HepG2 (cell line): Measurements from ENCODE around the gene TNK1. TPM values are rescaled to one million over a fixed set of nuclear protein-coding genes. Genes with fewer than 3 reads are reported as not detected.
"Not testable (repeated sequence)": the region's sequence is repeated elsewhere in the genome, so short reads cannot be mapped to it uniquely, and the experiment has no call there.

Experiments
- ATAC-seq: fragments of 200-7000 bp; cut with Tn5 transposase; 3 replicates; pipeline ENCODE4 v1.9.1; 2020; ENCODE audit warnings: mild to moderate bottlenecking, moderate library complexity
- BruUV-seq: library from RNA; stranded (reverse); fragments of 400-500 nt; replicated peaks from 2 replicates; lab custom pipeline; 2021; lab: Mats Ljungman, UMichigan
- CTCF ChIA-PET: fragments of 300-600 bp; formaldehyde crosslinking; extraction: SDS; loops from one replicate; lab custom pipeline; 2021; ENCODE audit warnings: low total read pairs, inconsistent platforms, low intra/inter-chr PET ratio; lab: Yijun Ruan, JAX
- POLR2A ChIA-PET: fragments of 350-600 bp; sonication (Branson Sonifier 250); formaldehyde crosslinking; loops from one replicate; lab custom pipeline; 2020; ENCODE audit warnings: antibody characterized with exemption, inconsistent platforms; lab: Yijun Ruan, JAX
- DNase-seq: peaks from one replicate; pipeline ENCODE4 v3.0.0-alpha.2; 2015; ENCODE audit warnings: low spot score
- FAIRE-seq: peaks from 3 replicates; lab custom pipeline; 2011; peaks lifted over from hg19 to GRCh38; lab: Jason Lieb, UNC
- H2AFZ ChIP-seq: one replicate; pipeline ENCODE4 v1.6.1; 2011; ENCODE audit warnings: low read length, inconsistent platforms
- H3K27ac ChIP-seq: fragments of 300-600 bp; 3 replicates; pipeline ENCODE4 v1.8.0; 2011; ENCODE audit warnings: mixed run types, mild to moderate bottlenecking, mixed read lengths, low read length, inconsistent platforms; ENCODE audit not compliant: insufficient read depth; ENCODE audit errors: extremely low read length
- H3K27me3 ChIP-seq, 2 experiments: fragments of 200-600 bp in 1 of 2; 2 replicates in 1 of 2; 3 replicates in 1 of 2; pipeline versions ENCODE4 v1.6.0 to v1.8.0; 2011; ENCODE audit warnings: low read length in 2 of 2, mild to moderate bottlenecking in 2 of 2, moderate library complexity in 2 of 2, inconsistent platforms in 1 of 2; ENCODE audit not compliant: insufficient read depth in 2 of 2, control insufficient read depth in 1 of 2
- H3K36me3 ChIP-seq, 2 experiments: fragments of 200-600 bp in 1 of 2; replicated peaks in 1 of 2; 2 replicates in 1 of 2; 3 replicates in 1 of 2; pipeline versions ENCODE4 v1.5.1 to v1.8.0; 2011; ENCODE audit warnings: low read length in 2 of 2, inconsistent platforms in 1 of 2; ENCODE audit not compliant: insufficient read depth in 2 of 2, control insufficient read depth in 1 of 2
- H3K4me1 ChIP-seq: 2 replicates; pipeline ENCODE4 v1.5.1; 2012; ENCODE audit warnings: low read length, inconsistent platforms; ENCODE audit not compliant: insufficient read depth
- H3K4me2 ChIP-seq: 2 replicates; pipeline ENCODE4 v1.6.0; 2011; ENCODE audit warnings: low read depth, low read length, inconsistent platforms
- H3K4me3 ChIP-seq, 3 experiments: fragments of 200-600 bp in 1 of 3; sonication (generic), shearing (Covaris generic) in 1 of 3; replicated peaks in 1 of 3; 2 replicates each; pipeline ENCODE4 v1.5.1; 2011 to 2016; ENCODE audit warnings: low read length in 3 of 3, inconsistent platforms in 2 of 3, low read depth in 2 of 3, mild to moderate bottlenecking in 2 of 3, control low read depth in 1 of 3, mixed read lengths in 1 of 3; ENCODE audit not compliant: insufficient read depth in 1 of 3
- H3K79me2 ChIP-seq: one replicate; pipeline ENCODE4 v1.6.1; 2011; ENCODE audit warnings: low read length, inconsistent platforms; ENCODE audit not compliant: insufficient read depth
- H3K9ac ChIP-seq: 2 replicates; pipeline ENCODE4 v1.6.0; 2011; ENCODE audit warnings: mild to moderate bottlenecking, low read depth, low read length, inconsistent platforms; ENCODE audit not compliant: insufficient read depth
- H3K9me3 ChIP-seq: 2 replicates; pipeline ENCODE4 v1.5.1; 2012; ENCODE audit warnings: mild to moderate bottlenecking, low read length
- H4K20me1 ChIP-seq: 2 replicates; pipeline ENCODE4 v1.6.0; 2011; ENCODE audit warnings: inconsistent platforms, mild to moderate bottlenecking, low read length, moderate library complexity; ENCODE audit not compliant: insufficient read depth
- CSRNP1 ChIP-seq: sonication (generic); formaldehyde crosslinking; IDR thresholded peaks from 2 replicates; pipeline ENCODE4 v1.8.1; 2023; ENCODE audit warnings: mild to moderate bottlenecking, missing genetic modification reagents
- HNF4A ChIP-seq: sonication (generic); formaldehyde crosslinking; IDR thresholded peaks from 2 replicates; pipeline ENCODE4 v1.4.0; 2020; ENCODE audit warnings: missing genetic modification reagents
- JDP2 ChIP-seq: sonication (generic); formaldehyde crosslinking; IDR thresholded peaks from 2 replicates; pipeline ENCODE4 v1.8.1; 2022; ENCODE audit warnings: missing genetic modification reagents, borderline replicate concordance
- NFKBIZ ChIP-seq: IDR thresholded peaks from 2 replicates; pipeline ENCODE4 v1.6.1; 2018; ENCODE audit warnings: missing genetic modification reagents, missing compliant biosample characterization
- RAD51 ChIP-seq: fragments of 450-650 bp; IDR thresholded peaks from 2 replicates; pipeline ENCODE4 v1.6.1; 2016; ENCODE audit warnings: borderline replicate concordance
- TIGD3 ChIP-seq: sonication (generic); formaldehyde crosslinking; IDR thresholded peaks from 2 replicates; pipeline ENCODE4 v1.5.1; 2020; ENCODE audit warnings: mild to moderate bottlenecking, missing genetic modification reagents, borderline replicate concordance
- ZBTB42 ChIP-seq: sonication (generic); formaldehyde crosslinking; IDR thresholded peaks from 2 replicates; pipeline ENCODE4 v1.5.0; 2020; ENCODE audit warnings: mild to moderate bottlenecking, missing genetic modification reagents
- ZNF235 ChIP-seq: sonication (generic); formaldehyde crosslinking; IDR thresholded peaks from 2 replicates; pipeline ENCODE4 v1.8.1; 2023; ENCODE audit warnings: mild to moderate bottlenecking, missing genetic modification reagents, borderline replicate concordance
- WGBS: methylation state at CpG from one replicate; pipeline ENCODE4 v1.1.6; 2017; ENCODE audit warnings: low lambda C conversion rate; 5-methylcytosine and 5-hydroxymethylcytosine counted together
- in situ Hi-C: cut with HindIII; loops from 2 replicates; pipeline ENCODE4 v1.10.0; 2017; ENCODE audit warnings: low pct_unique_long_range_greater_than_20kb; ENCODE audit not compliant: extremely low pct_ligation_motif_present
- intact Hi-C: fragments of 100-400 bp; cut with micrococcal nuclease; formaldehyde crosslinking; loops from one replicate; pipeline ENCODE4 v1.10.0; 2022; ENCODE audit not compliant: unreplicated experiment
- polyA plus RNA-seq, 8 experiments: library from polyadenylated mRNA; depleted of rRNA in 3 of 8; stranded (reverse) in 7 of 8; unstranded in 1 of 8; fragments of >200 nt; fragmentation: Illumina TruSeq in 4 of 8; extraction: Trizol in 4 of 8; gene quantifications; 2 replicates each; pipeline versions ENCODE4 v1.2.1 to v1.2.3, GENCODE V29; 2011 to 2016; ENCODE audit warnings: low read depth in 4 of 8, missing spikeins in 1 of 8, mixed read lengths in 1 of 8; ENCODE audit not compliant: insufficient read depth in 1 of 8
- total RNA-seq, 5 experiments: library from RNA; depleted of rRNA; stranded (reverse); fragments of >200 nt; fragmentation: Illumina TruSeq; extraction: Trizol; gene quantifications; 2 replicates each; pipeline ENCODE4 v1.2.3, GENCODE V29; 2016; ENCODE audit warnings: low read depth in 1 of 5
- TF ChIP-seq, protein P1 (sequence below), 2 experiments: fragments of 450-650 bp in 1 of 2; sonication (generic) in 1 of 2; formaldehyde crosslinking; IDR thresholded peaks; 2 replicates each; pipeline versions ENCODE4 v1.5.0 to v1.8.0; 2020 to 2022; ENCODE audit warnings: mild to moderate bottlenecking in 1 of 2, missing genetic modification reagents in 1 of 2

TNK1 gene
- total and polyA plus RNA-seq, 2 of the 13 experiments (the other 11 are each of a cell fraction or from before 2014, with no cell fraction given), result 2.0 to 3.5 TPM

DNA sequence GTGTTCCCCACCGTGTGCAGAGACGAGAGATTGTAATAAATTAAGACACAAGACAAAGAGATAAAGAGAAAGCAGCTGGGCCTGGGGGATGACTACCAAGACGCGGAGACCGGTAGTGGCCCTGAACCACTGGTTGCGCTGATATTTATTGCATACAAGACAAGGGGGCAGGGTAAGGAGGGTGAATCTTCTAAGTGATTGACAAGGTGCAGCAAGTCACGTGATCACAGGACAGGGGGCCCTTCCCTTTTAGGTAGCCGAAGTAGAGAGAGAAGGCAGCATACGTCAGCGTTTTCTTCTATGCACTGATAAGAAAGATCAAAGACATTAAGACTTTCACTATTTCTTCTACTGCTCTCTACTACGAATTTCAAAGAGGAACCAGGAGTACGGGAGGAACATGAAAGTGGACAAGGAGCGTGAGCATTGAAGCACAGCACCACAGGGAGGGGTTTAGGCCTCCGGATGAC, 48.3 kb upstream of the TNK1 start:
- H4K20me1 ChIP-seq, H3K36me3 ChIP-seq: not testable (repeated sequence)
- TF ChIP-seq RAD51, result peak; percentile 66; the same call in 1 of the 2 replicates
- TF ChIP-seq, all 625 proteins: peak for 1; not testable (repeated sequence) for 624
- CTCF ChIA-PET, H3K27ac ChIP-seq, H3K27me3 ChIP-seq, H3K9ac ChIP-seq, H3K9me3 ChIP-seq, ATAC-seq, FAIRE-seq, H2AFZ ChIP-seq, BruUV-seq, intact Hi-C loops, DNase-seq, in situ Hi-C loops, H3K4me3 ChIP-seq, POLR2A ChIA-PET: not testable (repeated sequence)
- H3K4me2 ChIP-seq, result 0 out of 2 replicates have a peak overlapping the region, but pooled peaks have one; percentile 12
- H3K79me2 ChIP-seq, result peaks cover 12% of the 10 kb centered on the region
- WGBS, result 35% methylated on average over 13 of the region's 14 CpGs
- H3K4me1 ChIP-seq, result peaks cover 33% of the 10 kb centered on the region

DNA sequence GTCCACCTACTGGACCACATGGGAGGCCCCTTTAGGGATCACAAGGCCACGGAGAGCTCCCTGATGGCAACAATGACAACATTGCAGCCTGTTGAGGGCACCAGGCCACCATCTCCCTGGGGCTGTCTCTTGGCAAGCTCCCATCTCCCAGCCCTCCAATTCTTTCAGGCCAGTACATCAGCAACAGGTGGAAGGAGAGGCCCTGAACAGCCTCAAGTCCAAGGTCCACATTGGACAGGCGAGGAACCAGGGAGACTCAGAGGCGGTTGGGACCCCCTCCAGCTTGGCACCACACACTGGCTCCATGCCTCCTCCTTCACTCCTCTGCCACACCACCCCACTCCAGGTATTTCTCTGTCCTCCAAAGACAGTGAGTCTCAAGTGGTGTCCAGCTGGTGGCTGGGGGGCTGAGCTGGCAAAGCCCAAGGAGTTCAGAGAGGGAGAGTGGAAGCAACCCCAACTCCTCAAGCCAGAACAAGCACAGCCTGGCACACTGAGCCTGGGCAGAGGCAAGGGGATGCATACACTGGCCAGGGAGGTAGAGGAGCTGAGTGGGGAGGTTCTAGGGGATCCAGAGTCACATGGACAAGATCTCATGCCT, 45.9 kb upstream of the TNK1 start:
- ATAC-seq, result peak; percentile 11; the same call in 2 of the 3 replicates
- POLR2A ChIA-PET, result interaction anchor here (0.7 to 2.7 kb wide), 12 partner anchors 9 to 249 kb away, joined by 3 to 16 read pairs (median 3); partner anchors contain the start of genes ASGR1, MPDU1 and SLC2A4
- Histone ChIP-seq H3K4me1 (peaks cover 24% of the 10 kb centered on the region), H4K20me1 (no peaks in the 10 kb centered on the region), H3K9me3 (no peaks in the 10 kb centered on the region), H3K9ac (no peak overlapping the region), H3K27ac (no peak overlapping the region), H3K36me3 (no peaks in the 10 kb centered on the region), H3K79me2 (no peaks in the 10 kb centered on the region), H2AFZ (no peak overlapping the region), H3K4me2 (peak overlapping the region; percentile 54), H3K27me3 (peaks cover 0 to 4% of the 10 kb centered on the region in 2 experiments; a peak in 3 of 5 replicates), H3K4me3 (peak overlapping the region in 1 of 3 experiments; percentile 28; a peak in 2 of 6 replicates)
- 2% methylated on average over 3 of the region's 3 CpGs for WGBS
- DNase-seq, result no peak
- intact Hi-C loops (no loop called here), in situ Hi-C loops (no loop called here)
- TF ChIP-seq CSRNP1 (no peak), ZNF235 (CRISPR knock-in tag) (no peak), JDP2 (CRISPR knock-in tag) (no peak), HNF4A (peak; percentile 47; the same call in 1 of the 2 replicates), ZBTB42 (CRISPR knock-in tag) (no peak), NFKBIZ (CRISPR knock-in tag) (no peak), TIGD3 (CRISPR knock-in tag) (no peak)
- TF ChIP-seq, protein P1, sequence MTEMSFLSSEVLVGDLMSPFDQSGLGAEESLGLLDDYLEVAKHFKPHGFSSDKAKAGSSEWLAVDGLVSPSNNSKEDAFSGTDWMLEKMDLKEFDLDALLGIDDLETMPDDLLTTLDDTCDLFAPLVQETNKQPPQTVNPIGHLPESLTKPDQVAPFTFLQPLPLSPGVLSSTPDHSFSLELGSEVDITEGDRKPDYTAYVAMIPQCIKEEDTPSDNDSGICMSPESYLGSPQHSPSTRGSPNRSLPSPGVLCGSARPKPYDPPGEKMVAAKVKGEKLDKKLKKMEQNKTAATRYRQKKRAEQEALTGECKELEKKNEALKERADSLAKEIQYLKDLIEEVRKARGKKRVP (CRISPR knock-in tag; IDR thresholded peaks at IDR 0.05), result no peak
- FAIRE-seq, result no peak
- CTCF ChIA-PET, result no interaction called here
- BruUV-seq, result no TSS peak
